Nucleus accumbens (tissue), 56 donors: ENCODE data around the gene CTDSPL.

ENCODE experiments used
- DNase-seq, 56 donors: peaks; one replicate each; lab custom pipeline; 2025; lab: John Stamatoyannopoulos, UW

The CTDSPL gene

GRCh38 chr3:37852771-37853170 is 8.9 kb upstream of the CTDSPL start:
- no peak for DNase-seq

DNA sequence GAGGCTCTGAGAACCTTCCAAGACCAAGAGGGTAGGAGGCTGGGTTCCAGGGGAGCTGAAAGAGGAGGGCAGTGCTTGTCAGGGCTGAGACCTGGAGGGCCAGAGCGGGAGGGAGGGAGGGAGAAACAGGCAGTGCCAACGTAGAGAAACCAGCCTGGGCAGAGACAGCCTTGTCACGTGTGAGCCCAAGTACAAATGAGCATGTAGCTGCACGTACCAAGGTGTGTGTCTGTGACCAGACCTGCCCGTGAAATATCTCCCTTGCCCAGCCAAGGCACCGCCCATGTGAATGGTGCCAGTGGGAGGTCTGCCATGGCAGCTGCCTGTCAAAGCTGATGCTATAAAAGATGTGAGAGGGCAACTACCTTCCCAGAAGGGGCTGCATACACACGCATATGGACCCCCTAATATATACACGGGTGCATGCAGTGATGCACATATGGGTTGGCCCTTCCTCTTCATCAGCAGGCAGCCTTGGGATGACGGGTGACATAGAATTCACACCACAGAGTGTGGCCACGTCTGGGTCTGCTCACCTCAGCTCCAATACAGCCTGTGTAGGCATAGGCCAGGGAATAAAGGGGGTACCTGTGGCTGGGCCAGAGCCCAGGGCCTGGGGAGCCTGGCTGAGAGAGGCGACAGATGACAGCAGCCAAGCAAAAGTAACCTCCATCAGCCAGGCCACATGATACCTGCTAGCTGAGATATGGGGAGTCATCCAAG is 7.8 kb upstream of the CTDSPL start:
- peak in 1 of 56 donors; percentile 12 for DNase-seq

DNA sequence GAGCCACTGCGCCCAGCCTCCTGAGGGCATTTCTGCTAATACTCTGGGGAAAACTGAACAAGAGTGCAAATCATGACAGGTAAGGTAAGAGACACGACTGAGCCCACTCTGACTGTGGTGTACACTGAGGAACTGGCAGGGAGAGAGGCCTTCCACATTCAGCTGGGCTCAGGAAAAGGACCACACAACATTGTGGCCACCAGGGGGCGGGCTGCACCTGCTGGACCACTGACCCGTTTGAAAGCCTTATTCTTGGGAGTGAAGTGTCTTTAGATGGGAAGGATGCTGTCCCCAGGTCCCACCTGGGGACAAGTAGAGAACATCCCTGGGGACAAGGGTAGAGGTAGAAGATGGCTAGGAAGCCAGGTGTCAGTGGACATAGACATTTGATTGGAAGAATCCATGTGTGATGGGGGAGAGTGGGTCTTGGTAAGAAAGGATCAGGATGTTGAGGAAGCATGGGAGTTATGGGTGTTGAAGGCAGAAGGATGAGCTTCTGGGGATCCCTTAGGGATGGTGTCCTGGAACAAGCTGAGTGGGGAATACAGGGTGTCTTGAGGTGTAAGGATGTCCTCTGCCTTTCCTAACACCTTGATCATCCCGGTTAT is 6.2 kb upstream of the CTDSPL start:
- peak in 50 of 56 donors; percentile 12 to 90 (median 65) for DNase-seq

GRCh38 chr3:37856381-37856780 is 5.3 kb upstream of the CTDSPL start:
- peak in 1 of 56 donors; percentile 24 for DNase-seq

DNA sequence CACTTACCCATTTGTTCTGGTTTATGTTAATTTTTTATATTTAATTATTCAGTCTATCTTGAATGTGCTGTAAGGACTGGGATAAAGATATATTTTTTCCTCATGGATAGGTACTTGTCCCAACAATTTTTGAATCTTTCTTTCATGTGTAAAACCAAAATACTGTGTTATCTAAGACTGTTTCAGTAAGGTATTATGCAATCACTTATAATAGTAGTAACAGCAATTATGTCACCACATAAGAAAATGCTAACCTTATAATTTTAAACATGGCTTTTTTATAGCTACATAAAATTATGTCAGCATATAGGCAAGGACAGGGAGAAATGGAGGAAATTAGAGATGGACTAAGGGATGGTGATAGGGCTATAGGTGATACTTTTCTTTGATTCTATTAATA is 2.9 kb upstream of the CTDSPL start:
- DNase-seq = no peak

GRCh38 chr3:37859354-37859753 is 2.3 kb upstream of the CTDSPL start:
- no peak for DNase-seq

DNA sequence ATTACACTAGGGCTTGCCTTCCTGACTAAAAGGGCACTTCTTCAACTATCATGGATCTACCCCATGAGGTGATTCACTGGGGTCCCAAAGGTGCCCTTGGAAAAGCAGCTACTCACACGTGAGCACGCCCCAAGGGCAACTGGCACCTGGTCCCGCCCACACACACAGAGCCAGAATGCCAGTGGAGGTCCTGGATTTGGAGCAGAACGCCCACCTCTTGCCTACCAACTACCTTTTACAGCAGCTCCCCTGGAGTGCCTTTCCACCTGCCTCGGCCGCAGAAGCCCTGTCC is 1.8 kb upstream of the CTDSPL start:
- peak in 1 of 56 donors; percentile 36 for DNase-seq

GRCh38 chr3:37862219-37862902 is 681 bp downstream of the CTDSPL start:
- peak in 36 of 56 donors; percentile 13 to 75 (median 38) for DNase-seq

DNA sequence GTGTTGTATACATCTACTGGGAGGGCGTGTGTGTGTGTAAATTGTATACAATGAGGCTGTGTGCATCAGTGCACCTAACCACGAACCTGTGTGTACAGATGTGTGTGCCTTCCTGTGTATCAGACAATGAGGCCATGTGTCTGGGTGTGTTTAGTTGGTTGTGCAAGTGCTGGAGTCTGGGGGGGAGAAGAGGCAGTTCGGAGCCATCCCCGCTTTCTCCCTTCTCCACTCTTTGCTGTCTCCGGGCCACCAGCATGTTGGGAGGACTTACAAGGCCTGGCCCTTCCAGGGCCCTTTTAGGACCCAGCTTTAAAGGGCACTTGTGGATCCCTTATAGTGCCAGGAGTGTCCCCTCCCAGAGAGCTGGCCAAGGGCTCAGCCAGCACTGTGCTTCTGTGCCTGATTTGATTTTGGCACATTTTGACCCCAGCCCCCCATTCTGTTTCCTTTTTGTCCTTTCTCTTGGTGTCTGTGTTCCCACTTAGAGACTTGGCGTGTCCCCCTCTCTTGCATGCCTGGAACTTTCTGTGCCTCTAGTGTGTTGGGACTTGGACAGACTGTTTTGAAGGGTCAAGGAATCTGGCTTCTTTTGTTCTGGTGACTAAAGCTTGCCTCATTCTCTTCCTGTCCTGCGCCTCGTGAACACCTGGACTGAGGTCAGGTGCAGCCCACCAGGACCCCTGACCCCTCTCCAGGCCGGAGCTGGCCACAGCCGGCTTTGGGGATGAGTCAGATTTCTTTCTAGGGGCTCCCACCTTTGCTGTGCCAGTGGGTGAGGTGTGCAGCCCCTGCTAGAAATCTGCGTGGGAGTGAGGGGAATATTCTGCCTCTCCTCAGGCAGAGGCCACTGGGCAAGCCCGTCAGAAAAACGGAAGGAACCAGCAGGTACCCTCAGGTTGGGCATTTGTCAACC is 1.5 kb downstream of the CTDSPL start:
- peak in 22 of 56 donors; percentile 10 to 69 (median 39) for DNase-seq

DNA sequence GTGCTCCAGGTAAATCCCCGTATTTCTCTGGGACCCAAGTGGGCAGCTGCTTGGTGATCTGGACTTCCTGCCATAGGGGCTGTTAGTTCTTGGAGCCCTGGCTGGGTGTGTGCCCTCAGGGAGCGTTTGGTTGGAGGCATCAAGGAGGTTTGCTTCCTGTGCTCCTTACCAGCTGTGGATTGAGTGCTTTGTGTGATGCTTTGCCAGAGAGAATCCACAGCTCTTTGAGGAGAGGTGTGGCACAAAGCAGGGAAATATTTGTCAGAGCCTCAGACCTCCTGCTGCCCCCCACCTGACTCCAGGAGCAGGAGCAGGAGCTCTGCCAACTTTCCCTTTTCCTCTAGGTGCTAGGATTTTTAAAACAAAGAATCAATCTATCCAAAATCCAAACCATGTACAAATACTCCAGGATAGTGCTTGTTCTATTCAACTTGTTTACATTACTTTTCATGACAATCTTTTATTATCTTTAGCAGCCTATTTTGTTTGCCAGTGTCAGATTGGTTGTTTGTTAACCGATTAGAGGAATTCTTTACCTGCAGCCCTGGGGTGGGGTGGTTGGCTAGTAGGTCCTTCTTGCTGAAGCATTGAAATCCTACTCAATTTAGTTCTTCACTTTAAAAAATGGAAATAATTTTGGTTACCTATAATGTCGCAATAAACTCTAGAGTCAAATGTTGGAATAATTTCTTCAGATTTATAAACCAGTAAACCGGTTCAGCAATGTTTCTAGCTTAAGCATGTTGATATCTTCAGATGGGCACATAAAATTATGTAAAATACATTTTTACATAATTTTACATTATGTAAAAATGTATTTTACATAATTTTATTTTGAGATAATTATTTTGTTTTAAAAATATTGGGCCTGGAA is 2.5 kb downstream of the CTDSPL start:
- DNase-seq = peak in 1 of 56 donors; percentile 23

DNA sequence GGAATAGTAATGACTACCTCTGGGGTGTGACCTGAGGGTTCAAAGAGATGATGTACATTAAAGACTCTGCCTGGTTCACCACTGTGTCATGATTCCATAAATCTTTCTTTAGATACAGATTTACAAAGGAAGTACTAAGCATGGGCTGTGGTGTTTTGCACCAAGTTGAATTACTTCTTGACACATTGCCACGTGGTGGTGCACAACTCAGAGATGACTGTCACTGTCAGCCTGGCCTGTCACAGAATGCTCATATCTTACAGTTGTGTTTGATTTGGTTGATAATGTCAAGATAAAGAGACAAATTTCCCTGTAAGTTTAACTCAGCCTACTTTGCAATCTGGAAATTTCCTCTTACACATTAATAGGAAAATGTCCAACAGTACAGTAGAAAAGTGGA is 3.2 kb downstream of the CTDSPL start:
- DNase-seq = peak in 1 of 56 donors; percentile 10

- DNase-seq = no peak
These were observed 5.5 kb downstream of the CTDSPL start for GRCh38 chr3:37867144-37867543.

GRCh38 chr3:37871858-37872257 is 10.2 kb downstream of the CTDSPL start:
- no peak for DNase-seq

- DNase-seq = no peak
These were observed 10.9 kb downstream of the CTDSPL start for GRCh38 chr3:37872413-37873160.

- DNase-seq = no peak
These were observed 14.6 kb downstream of the CTDSPL start for GRCh38 chr3:37876279-37876678.

GRCh38 chr3:37882711-37883110 is 21.0 kb downstream of the CTDSPL start:
- no peak for DNase-seq

DNA sequence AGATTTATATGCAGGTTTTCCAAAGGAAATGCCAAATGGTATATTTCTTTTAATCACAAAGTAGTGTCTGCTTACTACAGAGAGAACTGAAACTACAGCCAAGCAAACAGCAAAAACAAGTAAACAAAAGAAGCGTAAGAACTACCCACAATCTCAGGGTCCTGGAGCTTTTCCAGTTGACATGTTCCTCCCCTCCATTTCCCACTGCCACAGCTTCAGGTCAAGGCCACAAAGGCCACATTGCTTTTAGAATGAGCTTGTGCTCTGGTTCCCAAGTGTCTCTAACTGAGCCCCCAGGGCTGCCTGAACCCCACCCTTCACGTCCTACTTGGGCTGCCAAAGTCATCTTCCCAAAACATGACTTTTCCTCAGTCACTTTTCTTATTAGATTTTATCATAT is 24.1 kb downstream of the CTDSPL start:
- DNase-seq = no peak

- DNase-seq = no peak
These were observed 24.7 kb downstream of the CTDSPL start for GRCh38 chr3:37886395-37886794.

- no peak for DNase-seq
These were observed 25.4 kb downstream of the CTDSPL start for GRCh38 chr3:37887062-37887461.
